Activated B cell treated with CpG ODN at 0.5 μM for 24 hours (primary cell): Measurements from ENCODE around the gene SUCNR1. TPM values are rescaled to one million over a fixed set of nuclear protein-coding genes. Genes with fewer than 3 reads are reported as not detected.
"Not testable (repeated sequence)": the region's sequence is repeated elsewhere in the genome, so short reads cannot be mapped to it uniquely, and the experiment has no call there.

Experiments
- ATAC-seq: fragments of 200-7000 bp; cut with Tn5 transposase; one replicate; pipeline ENCODE4 v1.10.0; 2021; ENCODE audit warnings: low read depth, mild to moderate bottlenecking, moderate library complexity
- CTCF ChIA-PET: fragments of 350-600 bp; sonication (Branson Sonifier 250); formaldehyde crosslinking; loops from one replicate; lab custom pipeline; 2021; ENCODE audit warnings: antibody characterized with exemption; lab: Charles Lee
- POLR2A ChIA-PET: fragments of 350-600 bp; sonication (Branson Sonifier 250); formaldehyde crosslinking; loops from one replicate; lab custom pipeline; 2021; ENCODE audit warnings: antibody characterized with exemption; lab: Charles Lee
- DNase-seq: peaks from one replicate; pipeline ENCODE4 v3.0.0; 2022
- H3K27ac Mint-ChIP-seq: one replicate; pipeline ENCODE4 v1.8.0; 2020; ENCODE audit warnings: mixed read lengths
- H3K27me3 Mint-ChIP-seq: one replicate; pipeline ENCODE4 v1.8.0; 2021; ENCODE audit warnings: mixed read lengths
- H3K36me3 Mint-ChIP-seq: one replicate; pipeline ENCODE4 v1.8.0; 2021; ENCODE audit warnings: low read depth, mixed read lengths
- H3K4me1 Mint-ChIP-seq: one replicate; pipeline ENCODE4 v1.8.0; 2021; ENCODE audit warnings: mixed read lengths
- H3K4me3 Mint-ChIP-seq: one replicate; pipeline ENCODE4 v1.8.0; 2020; ENCODE audit warnings: mild to moderate bottlenecking, mixed read lengths
- H3K9me3 Mint-ChIP-seq: one replicate; pipeline ENCODE4 v1.8.0; 2020; ENCODE audit warnings: mixed read lengths
- intact Hi-C: fragments of 100-400 bp; cut with micrococcal nuclease; formaldehyde crosslinking; loops from one replicate; pipeline ENCODE4 v1.15.1; 2024
- total RNA-seq: library from RNA; stranded (reverse); gene quantifications from 2 replicates; pipeline ENCODE4 v1.2.3, GENCODE V29; 2022
- TF ChIP-seq, protein P1 (sequence below): fragments of 200-600 bp; IDR thresholded peaks from one replicate; pipeline ENCODE4 v1.8.0; 2022; ENCODE audit warnings: antibody characterized with exemption, mild to moderate bottlenecking

SUCNR1 gene
- total RNA-seq, 1 donor from 2014 or later: not detected

DNA sequence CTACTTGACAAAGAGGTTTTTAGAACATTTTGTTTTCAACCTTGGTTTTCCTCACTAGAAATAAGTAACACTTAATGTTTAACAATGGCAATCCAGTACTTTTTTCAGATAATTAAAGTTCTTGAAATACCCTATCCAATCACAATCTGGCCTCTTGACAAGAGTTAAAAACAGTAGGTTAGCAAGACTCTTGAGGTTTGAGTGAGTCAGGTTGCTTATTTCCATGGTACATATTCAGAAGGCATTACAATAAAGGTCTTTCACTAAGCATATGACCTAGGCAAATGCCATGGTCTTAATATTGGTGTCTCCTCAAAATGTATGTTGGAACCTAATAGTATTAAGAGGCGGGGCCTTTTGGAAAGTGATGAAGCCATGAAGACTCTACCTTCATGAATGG lies 5.6 kb downstream of the SUCNR1 start:
- no peak for DNase-seq
- Mint-ChIP-seq H3K4me3 (no peak overlapping the region), H3K27me3 (no peaks in the 10 kb centered on the region), H3K27ac (no peak overlapping the region), H3K9me3 (no peaks in the 10 kb centered on the region), H3K36me3 (no peaks in the 10 kb centered on the region), H3K4me1 (peaks cover 9% of the 10 kb centered on the region)
- intact Hi-C loops: no loop called here
- ChIA-PET POLR2A (no interaction called here), CTCF (no interaction called here)
- TF ChIP-seq, protein P1, sequence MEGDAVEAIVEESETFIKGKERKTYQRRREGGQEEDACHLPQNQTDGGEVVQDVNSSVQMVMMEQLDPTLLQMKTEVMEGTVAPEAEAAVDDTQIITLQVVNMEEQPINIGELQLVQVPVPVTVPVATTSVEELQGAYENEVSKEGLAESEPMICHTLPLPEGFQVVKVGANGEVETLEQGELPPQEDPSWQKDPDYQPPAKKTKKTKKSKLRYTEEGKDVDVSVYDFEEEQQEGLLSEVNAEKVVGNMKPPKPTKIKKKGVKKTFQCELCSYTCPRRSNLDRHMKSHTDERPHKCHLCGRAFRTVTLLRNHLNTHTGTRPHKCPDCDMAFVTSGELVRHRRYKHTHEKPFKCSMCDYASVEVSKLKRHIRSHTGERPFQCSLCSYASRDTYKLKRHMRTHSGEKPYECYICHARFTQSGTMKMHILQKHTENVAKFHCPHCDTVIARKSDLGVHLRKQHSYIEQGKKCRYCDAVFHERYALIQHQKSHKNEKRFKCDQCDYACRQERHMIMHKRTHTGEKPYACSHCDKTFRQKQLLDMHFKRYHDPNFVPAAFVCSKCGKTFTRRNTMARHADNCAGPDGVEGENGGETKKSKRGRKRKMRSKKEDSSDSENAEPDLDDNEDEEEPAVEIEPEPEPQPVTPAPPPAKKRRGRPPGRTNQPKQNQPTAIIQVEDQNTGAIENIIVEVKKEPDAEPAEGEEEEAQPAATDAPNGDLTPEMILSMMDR: no peak
- ATAC-seq: no peak

DNA sequence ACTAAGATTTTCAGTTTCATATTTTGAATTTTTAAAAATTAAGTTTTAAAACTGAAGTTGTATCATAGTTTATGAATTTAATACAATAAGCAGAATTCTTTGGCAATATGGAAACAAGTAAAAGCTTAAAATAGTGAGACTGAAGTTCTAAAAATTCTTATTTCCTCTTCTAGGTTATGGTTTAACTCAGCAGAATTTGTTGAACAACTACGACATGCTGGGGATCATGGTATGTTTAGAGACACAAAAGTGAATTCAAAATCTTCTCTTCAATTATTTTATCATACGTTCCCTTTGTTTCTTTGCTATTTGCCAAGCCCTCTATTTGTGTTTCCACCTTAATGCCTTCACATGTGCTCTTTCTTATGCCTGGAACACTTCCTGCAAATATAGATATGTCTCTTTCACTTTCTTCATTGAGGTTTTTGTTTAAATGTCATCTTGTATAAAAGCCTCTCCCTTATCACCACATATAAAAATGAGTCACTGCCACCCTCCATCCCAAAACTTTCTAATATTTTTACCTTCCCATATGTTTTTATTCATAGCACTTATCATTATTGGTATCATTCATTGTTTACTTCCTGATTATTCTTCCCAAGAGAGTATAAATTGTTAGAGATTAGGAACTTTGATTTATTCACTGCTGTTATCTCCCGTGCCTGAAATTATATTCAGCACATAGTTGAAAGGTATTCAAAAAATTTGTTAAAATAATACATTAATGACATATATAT lies 6.4 kb downstream of the SUCNR1 start:
- ATAC-seq (no peak), DNase-seq (no peak)
- H3K9me3 Mint-ChIP-seq: peaks cover 2% of the 10 kb centered on the region
- POLR2A ChIA-PET: no interaction called here
- H3K27me3 Mint-ChIP-seq: no peaks in the 10 kb centered on the region
- H3K27ac Mint-ChIP-seq: no peak overlapping the region
- no peak overlapping the region for H3K4me3 Mint-ChIP-seq
- TF ChIP-seq, protein P1: no peak
- peaks cover 9% of the 10 kb centered on the region for H3K4me1 Mint-ChIP-seq
- CTCF ChIA-PET: no interaction called here
- H3K36me3 Mint-ChIP-seq: no peaks in the 10 kb centered on the region
- intact Hi-C loops: no loop called here

DNA sequence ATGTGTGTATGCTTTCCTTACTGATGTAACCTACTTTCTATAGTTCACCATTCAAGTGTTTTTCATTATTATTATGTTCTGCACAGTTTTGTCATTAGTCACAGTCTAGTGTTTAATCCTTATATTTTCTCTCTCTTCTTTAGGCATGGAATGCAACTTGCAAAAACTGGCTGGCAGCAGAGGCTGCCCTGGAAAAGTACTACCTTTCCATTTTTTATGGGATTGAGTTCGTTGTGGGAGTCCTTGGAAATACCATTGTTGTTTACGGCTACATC lies 6.9 kb downstream of the SUCNR1 start:
- ATAC-seq (no peak), DNase-seq (no peak)
- intact Hi-C loops: no loop called here
- H3K27me3 Mint-ChIP-seq: no peaks in the 10 kb centered on the region
- TF ChIP-seq, protein P1: no peak
- H3K9me3 Mint-ChIP-seq: peaks cover 2% of the 10 kb centered on the region
- H3K27ac Mint-ChIP-seq: no peak overlapping the region
- H3K4me1 Mint-ChIP-seq: peaks cover 9% of the 10 kb centered on the region
- ChIA-PET POLR2A (no interaction called here), CTCF (no interaction called here)
- H3K4me3 Mint-ChIP-seq: no peak overlapping the region
- no peaks in the 10 kb centered on the region for H3K36me3 Mint-ChIP-seq

DNA sequence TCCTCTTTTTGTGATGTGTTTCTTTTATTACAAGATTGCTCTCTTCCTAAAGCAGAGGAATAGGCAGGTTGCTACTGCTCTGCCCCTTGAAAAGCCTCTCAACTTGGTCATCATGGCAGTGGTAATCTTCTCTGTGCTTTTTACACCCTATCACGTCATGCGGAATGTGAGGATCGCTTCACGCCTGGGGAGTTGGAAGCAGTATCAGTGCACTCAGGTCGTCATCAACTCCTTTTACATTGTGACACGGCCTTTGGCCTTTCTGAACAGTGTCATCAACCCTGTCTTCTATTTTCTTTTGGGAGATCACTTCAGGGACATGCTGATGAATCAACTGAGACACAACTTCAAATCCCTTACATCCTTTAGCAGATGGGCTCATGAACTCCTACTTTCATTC lies 7.7 kb downstream of the SUCNR1 start:
- Mint-ChIP-seq H3K27ac (no peak overlapping the region), H3K4me1 (peaks cover 5% of the 10 kb centered on the region), H3K36me3 (no peaks in the 10 kb centered on the region), H3K27me3 (no peaks in the 10 kb centered on the region), H3K4me3 (no peak overlapping the region), H3K9me3 (peaks cover 2% of the 10 kb centered on the region)
- no peak for ATAC-seq
- CTCF ChIA-PET: no interaction called here
- POLR2A ChIA-PET: no interaction called here
- DNase-seq: no peak
- TF ChIP-seq, protein P1: no peak
- intact Hi-C loops: no loop called here

DNA sequence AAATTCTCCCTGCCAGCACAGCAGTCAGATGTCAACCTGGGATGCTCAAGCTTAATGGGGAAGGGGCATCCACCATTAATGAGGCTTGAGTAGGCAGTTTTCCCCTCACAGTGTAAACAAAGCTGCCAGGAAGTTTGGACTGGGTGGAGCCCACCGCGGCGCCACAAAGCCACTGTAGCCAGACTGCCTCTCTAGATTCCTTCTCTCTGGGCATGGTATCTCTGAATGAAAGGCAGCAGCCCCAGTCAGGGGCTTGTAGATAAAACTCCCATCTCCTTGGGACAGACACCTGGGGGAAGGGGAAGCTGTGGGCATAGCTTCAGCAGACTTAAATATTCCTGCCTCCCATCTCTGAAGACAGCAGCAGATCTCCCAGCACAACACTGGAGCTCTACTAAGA lies 12.0 kb downstream of the SUCNR1 start:
- H3K4me3 Mint-ChIP-seq, intact Hi-C loops, H3K36me3 Mint-ChIP-seq, H3K4me1 Mint-ChIP-seq, DNase-seq, ATAC-seq, H3K9me3 Mint-ChIP-seq, H3K27ac Mint-ChIP-seq, H3K27me3 Mint-ChIP-seq, CTCF ChIA-PET, POLR2A ChIA-PET: not testable (repeated sequence)

DNA sequence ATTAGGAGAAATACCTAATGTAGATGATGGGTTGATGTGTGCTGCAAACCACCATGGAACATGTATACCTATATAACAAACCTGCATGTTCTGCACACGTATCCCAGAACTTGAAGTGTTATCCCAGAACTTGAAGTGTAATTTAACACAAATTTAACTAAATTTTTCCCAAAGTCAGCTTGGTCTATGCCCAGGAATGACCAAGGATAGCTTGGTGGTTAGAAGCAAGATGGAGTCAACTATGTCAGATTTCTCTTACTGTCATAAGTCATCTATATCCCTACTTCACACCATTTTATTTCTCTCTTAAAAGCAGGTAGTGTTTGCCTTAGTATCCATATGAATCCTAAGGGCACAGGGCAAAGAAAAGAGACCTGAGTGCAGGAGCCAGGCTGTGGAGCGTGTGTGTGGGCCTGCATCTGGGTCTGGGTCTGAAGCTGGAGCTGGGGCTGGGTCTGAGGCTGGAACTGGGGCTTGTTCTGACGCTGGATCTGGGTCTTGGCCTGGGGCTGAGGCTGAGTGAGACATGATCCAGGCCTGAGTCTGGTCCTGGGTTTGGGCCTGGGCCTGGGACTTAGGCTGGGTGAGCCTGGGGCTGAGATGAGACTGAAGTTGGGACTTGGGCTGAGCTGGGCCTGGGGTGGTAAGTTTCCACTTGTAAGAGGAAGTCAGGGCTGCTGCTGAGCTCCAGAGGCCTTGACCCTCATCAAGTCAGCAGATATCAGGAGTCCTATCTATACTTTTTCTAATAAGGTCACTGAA lies 14.2 kb downstream of the SUCNR1 start:
- H3K4me3 Mint-ChIP-seq, ATAC-seq, H3K9me3 Mint-ChIP-seq, H3K27ac Mint-ChIP-seq, CTCF ChIA-PET, DNase-seq, H3K27me3 Mint-ChIP-seq, POLR2A ChIA-PET, H3K4me1 Mint-ChIP-seq, intact Hi-C loops, H3K36me3 Mint-ChIP-seq: not testable (repeated sequence)
